LNCAP (cell line): Measurements from ENCODE around the gene PCDH15.

Experiments
- CTCF ChIP-seq: fragments of 450-650 bp; IDR thresholded peaks from 2 replicates; pipeline ENCODE4 v1.5.1; 2017; ENCODE audit warnings: mild to moderate bottlenecking

Gene PCDH15

DNA sequence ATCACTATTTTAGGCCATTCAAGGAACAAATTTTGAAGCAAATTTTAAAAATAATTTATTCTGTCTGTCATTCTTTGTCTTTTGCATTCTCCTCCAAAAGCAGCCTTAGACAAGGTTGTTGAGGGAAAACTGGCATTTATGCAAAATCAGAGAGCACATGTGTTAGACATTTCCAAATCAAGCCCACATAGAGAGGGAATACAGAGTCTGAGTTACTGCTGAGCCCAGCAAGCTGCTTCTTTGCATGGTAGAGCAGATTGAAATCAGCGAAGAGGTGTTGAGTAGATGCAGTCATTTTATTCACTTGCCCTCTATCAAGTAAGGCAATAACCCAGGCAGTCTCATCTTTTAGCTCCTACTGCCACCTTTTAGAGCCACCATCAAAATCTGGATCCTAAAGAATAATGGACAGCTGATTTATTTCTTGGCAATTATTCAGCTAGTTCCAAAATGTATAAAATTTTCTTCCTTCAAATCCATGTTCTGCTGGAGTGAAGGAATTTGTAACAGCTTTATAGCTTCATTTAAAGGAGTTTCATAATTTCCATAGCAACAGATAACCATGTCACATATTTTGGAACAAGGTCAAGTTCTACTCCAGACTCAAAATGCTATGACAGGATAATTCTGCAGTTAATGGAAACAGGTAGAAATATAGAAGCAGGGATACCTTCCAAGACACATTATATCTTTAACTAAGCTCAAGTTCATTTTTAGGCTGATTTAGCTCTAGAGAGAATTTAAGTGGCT, 7.3 kb upstream of the PCDH15 start:
- no peak for TF ChIP-seq CTCF

DNA sequence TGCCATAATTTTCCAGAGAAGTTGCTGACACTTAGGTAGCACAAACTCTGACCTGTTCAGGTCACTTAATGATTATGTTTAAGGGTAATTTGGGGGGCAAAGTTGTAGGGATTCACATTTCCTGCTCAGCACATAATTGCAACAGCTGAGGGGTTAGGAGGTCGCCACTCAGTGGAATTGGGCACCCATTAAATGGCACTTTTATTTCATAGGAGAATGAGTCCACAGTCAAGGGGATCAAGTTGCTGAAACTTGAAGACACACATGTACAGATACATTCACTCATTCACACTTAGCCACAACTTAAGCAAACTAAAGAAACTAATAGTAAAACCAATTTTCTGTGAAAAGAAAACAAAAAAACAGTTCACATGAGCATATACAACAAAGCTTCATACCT, 1.5 kb downstream of the PCDH15 start:
- TF ChIP-seq CTCF, result no peak

DNA sequence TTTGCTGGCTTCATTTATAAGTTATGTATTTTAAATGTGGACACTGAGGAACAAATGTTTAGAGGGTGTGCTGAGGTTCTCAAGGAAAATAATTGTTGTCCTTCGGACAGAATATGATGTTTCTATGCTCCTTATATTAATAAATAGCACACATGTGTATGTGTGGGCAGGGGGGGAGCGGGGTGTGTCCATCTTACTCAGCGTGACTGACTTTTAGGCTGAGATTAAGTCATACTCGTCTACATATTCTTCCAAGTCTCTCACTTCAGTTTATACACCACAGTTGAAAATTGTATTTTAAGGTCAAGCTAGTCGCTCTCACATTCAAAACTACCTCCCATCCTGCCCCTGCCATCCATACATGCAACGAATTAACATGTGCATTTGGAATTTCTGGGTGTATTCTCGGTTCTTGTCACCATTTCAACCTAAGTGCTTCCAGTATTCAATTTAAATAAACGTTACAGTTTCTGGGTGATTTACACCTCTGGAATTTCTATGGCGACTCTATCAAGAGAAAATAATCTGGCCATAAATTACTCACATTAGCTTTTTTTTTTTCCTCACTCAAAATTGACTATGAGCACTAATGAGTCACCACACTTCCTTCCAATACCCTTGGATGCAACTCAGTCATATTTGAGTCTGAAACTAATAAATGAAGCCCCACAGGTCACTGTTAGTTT, 3.3 kb downstream of the PCDH15 start:
- TF ChIP-seq CTCF, result no peak

DNA sequence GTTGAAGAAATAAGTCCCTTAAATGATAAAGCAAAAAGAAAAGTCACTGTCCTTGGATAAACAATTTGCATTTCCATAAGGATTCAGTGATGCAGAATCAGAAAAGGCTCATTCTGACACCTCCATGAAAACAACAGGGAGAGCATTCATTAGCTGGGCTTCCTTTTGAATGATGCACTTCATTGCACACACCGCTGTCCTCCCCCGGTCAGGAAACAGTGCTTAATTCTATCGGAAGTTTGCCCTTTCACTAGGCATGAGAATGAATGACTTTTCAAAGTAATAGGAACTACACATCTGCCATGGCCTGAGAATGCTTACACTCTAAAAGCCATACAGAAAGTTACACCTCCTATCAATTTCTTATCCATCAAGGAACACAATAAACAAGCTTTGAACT, 4.2 kb downstream of the PCDH15 start:
- TF ChIP-seq CTCF, result no peak

- no peak for TF ChIP-seq CTCF
Observed at GRCh38 chr10:54776622-54777021, 24.4 kb downstream of the PCDH15 start.

DNA sequence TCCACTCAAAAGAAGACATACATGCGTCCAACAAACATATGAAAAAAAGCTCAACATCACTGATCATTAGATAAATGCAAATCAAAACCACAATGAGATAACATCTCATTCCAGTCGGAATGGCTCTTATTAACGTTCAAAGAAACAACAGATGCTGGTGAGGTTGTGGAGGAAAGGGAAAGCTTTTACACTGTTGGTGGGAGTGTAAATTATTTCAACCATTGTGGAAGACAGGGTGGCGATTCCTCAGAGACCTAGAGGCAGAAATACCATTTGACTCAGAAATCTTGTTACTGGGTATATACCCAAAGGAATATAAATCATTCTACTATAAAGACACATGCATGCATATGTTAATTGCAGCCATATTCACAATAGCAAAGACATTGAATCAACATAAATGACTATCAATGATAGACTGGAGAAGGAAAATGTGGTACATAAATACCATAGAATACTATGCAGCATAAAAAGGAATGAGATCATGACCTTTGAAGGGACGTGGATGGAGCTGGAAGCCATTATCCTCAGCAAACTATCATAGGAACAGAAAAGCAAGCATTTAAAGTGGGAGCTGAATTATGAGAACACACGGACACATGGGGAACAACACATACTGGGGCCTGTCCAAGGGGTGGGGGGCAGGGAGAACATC, 28.4 kb downstream of the PCDH15 start:
- TF ChIP-seq CTCF, result no peak

- no peak for TF ChIP-seq CTCF
Observed at GRCh38 chr10:54769051-54769450, 32.0 kb downstream of the PCDH15 start.
